Astrocyte of the hippocampus (primary cell): ENCODE results near the gene SSBP4.

ENCODE experiments used
- DNase-seq: peaks from one replicate; pipeline ENCODE4 v3.0.0; 2011; ENCODE audit warnings: low read depth, low spot score

Gene SSBP4

DNA sequence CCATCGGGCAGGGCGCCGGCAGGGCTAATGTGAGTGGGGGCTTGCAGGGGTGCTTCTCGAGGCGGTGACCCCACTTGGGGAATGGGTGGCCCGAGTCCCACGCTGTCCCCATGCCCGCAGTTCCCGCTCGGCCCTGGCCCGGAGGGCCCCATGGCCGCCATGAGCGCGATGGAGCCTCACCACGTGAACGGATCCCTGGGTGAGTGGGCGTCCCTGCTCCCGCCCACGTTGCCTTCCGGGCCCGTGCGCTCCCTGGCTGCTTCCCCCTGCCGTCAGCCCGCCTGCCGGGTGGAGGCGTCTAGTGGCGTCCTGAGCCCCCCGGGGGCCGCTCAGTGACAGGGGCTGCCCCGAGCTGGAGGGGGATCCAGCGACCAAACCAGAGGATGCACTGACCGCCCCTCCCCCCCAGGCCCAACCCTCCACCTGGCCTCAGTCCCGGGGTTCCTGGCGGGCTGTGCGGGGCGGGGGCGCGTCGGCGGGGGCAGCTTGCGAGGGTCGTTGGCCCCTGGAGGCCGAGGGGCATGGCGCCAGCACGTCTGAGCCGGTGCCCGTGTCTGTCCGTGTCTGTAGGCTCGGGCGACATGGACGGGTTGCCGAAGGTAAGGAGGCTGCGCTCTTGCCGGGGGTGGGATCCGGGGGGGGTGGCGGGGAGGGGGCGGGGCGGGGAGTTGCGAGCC lies 14.0 kb downstream of the SSBP4 start:
- peak; percentile 60 for DNase-seq

DNA sequence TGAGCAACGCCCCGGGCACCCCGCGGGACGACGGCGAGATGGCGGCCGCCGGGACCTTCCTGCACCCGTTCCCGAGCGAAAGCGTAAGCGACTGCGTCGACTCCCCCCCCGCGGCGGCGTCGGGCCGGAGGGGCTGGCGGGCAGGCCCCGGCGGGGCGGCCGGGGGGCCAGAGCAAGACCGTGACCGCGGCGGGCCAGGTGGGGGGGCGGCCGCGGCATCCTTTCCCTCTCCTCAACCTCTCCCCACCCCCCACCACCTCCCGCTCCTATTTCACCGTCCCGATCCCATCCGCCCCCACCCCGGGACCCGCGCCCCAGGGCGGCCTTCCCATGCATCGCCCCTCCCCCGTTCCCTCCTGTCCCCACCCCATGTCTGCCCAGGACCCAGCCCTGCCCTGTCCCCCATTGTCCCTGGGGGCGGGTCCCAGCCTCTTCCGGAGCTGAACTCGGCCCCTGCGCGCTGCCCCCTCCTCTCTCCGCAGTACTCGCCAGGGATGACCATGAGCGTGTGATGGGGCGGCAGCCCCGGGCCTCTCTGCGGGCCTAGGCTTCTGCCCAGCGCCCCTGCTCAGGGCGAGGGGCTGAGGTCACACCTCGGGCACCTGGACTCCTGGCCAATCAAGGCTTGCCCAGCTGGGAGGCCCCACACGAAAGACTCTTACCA lies 14.7 kb downstream of the SSBP4 start:
- peak; percentile 60 for DNase-seq

DNA sequence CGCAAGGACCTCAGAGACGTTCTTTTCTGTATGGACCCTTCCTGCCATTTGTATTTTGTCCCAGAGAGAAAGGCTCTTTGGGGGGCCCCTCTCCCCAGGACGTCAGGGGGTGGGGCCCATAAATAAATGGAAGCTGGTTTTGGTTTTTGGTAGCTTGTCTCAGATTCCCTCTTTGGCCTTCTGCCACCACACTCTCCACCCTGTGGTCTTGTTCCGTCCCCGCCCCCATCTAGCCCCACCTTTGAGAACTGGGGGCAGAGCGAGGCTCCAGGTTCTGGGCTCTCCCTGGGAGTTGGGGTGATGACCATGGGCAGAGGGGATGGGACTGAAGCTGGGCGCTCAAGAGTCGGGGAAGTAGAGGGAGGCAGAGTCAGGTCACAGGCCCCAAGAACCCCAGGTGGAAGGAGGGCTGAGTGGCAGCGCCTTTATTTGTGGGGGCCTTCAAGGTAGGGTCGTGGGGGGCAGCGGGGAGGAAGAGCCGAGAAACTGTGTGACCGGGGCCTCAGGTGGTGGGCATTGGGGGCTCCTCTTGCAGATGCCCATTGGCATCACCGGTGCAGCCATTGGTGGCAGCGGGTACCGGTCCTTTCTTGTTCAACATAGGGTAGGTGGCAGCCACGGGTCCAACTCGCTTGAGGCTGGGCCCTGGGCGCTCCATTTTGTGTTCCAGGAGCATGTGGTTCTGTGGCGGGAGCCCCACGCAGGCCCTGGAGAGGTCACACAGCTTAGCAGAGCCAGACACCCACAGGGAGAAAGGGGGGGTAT lies 15.4 kb downstream of the SSBP4 start:
- DNase-seq, result no peak

DNA sequence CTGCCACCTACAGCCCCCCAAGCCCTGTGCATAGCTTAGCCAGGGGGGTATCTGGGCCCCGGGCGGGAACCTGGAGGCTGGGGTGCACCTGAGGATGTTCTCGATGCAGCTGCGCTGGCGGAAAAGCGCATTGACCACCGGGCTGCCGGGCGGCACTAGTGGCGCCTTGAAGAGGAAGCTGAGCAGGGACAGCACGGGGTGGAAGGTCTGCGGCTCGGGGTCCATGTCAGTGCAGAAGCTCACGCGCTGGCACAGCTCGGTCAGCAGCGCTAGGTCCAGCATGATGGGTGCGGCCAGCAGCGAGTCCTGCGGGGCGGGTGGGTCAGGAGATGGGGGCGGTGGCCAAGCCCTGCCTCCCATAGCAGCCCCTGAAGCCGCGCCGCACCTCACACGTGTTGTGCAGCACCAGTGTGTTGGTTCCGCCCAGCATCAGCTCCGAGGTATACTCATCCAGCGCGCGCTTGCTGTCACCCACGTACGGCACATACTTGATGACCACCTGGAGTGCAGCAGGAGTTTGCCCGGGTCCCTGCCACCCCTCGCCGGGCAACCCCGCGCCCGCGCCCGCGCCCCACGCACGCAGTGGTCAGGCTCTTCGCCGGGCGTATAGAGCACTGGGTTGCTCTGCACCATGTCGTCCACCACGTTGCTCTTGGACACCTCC lies 16.1 kb downstream of the SSBP4 start:
- DNase-seq, result no peak

DNA sequence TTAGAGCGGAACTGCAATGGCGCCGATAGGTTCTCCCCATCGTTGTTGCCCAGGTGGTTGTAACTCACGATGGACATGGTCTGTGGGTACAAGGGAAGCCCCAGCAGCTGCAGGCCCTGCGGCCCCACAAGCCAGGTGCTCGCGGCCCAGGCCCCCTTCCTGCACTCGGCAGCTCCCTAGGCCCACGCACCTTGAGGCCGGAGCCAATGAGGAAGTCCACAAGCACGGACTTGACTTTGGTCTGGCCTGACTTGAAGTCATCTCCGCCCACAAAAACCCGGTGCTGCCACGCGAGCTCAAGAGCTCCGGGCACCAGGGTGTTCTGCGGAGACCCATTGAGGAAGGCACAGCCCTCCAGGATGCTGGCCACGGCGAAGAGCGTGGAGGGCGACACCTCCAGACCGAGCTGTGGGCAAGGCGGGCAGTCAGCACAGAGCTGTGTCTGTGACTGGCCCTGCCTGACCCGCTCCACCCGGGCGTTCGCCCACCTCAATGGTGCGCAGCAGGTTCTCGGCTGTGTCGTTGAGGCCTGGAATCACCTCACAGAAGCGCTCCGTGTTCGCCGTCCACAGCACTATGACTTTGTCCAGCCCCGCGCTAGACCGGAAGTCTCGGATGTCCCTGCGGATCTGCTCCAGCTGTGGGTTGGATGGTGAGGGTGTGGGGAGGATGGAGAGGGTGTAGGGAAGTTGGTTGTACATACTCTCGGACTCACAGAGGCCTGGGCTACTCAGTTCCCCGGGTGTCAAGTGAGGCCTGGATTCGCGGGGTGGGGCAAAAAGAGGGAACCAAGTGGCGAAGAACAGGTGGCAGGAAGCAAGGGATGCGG lies 16.9 kb downstream of the SSBP4 start:
- no peak for DNase-seq

DNA sequence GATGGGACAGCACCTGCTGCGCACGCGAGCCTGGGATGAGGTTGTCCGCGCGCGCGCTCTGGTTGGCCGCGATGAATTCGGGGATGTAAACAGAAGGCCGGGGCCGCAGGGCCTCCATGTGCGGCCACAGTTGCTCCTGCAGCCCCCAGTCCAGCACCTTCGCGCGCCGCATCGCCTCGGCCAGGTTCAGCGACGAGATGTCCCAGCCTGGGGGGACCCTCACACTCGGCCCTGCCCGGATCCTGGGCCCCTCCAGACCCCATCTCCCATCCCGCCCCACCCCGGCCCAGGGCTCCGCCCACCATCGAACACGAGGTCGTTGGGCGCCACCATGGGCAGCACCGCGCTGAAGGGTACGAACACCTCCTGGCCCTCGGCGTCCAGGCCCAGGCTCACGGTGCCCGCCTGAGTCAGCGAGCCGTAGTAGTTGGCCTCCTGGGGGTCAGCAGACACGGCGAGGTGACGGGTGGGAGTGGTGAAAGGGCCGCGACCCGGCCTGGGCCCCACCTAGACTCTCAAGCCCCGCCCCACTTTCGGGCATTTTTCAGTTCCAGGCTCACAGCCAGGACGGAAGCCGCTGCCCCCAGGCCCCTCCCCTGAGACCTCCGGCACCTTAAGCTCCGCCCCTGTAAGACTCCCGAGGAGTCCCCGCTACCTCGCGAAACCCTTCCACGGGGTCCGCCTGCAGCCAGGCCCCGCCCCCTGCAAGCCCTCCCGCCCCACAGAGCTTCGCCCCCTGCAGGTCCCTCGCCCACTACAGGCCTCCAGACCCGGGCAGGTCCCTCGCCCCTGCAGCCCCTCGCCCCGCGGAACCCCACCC lies 17.7 kb downstream of the SSBP4 start:
- DNase-seq, result peak; percentile 94

DNA sequence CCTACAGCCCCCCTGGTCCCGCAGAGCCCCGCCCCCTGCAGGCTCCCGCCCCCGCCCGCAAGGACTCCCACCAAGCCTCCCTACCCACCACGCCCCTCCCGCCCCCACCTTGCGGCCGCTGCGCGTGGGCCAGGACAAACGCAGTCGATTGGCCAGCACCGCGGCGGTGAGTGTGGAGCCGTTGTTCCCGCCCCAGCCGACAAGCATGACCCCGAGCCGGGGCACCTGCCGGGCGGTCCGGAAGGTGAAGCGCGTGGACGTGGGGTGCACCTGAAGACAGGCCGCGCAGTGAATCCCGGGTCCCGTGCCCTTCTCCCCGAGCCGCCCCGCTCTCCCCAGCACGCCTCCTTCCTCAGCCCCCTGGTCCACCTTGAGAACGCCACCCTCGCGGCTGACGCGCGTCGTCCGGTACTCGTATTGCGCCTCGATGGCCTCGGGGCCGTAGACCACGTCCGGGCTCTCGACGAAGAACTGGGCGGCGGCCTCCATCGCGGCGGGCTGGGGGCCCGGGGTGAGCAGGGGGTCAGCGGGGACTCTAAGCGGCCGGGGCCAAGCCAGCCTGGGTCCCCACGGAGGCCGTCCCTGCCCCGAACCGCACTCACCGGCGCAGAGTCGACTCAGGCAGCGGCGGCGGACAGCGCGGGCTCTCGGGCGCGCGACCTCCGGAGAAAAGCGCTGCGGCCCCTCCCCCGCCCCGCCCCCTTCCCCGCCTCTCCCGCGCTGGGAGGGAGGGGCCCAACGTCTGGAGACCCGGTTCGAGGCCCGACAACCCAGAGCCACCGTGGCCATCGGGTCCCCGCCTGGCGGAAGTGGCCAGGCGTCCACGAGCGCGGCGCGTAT lies 18.5 kb downstream of the SSBP4 start, which contains the start of gene ISYNA1:
Gene ISYNA1 (minus strand): TSS at position 643 of the 840 bp plus-strand sequence. CDS start 154 bp downstream, at position 489.
- DNase-seq, result peak; percentile 76

DNA sequence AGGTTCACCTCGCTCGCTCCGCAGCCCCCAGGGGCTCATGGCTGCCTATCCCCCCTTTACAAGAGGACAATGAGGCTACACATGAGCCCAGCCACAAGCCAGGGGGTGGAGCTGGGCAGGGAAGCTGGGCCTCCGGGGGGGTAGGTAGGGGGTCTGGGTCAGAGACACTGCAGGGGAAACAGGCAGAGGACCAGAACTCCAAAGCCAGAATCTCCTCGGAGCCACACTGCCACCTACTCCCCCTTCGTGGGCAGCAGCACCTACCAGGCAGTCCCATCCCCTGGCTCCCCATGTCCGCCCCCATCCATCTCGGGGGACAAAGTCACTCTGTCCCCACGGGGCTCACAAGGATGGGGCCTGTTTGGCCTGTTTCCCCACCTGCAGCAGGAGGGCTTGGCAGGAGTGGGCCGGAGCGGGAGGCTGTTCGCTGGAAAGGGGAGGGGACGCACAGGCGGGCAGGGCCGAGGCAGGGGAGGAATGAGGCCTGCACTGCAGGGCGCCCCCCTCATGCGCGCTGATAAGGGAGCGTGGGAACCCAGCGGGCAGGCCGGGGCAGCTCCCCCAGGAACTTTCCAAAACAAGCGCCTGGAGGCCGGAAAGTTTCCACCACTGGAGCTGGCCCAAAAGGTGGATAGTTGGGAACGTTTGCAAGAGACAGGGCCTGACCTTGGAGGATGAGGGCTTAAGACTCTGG lies 19.3 kb downstream of the SSBP4 start:
- DNase-seq, result peak; percentile 73

DNA sequence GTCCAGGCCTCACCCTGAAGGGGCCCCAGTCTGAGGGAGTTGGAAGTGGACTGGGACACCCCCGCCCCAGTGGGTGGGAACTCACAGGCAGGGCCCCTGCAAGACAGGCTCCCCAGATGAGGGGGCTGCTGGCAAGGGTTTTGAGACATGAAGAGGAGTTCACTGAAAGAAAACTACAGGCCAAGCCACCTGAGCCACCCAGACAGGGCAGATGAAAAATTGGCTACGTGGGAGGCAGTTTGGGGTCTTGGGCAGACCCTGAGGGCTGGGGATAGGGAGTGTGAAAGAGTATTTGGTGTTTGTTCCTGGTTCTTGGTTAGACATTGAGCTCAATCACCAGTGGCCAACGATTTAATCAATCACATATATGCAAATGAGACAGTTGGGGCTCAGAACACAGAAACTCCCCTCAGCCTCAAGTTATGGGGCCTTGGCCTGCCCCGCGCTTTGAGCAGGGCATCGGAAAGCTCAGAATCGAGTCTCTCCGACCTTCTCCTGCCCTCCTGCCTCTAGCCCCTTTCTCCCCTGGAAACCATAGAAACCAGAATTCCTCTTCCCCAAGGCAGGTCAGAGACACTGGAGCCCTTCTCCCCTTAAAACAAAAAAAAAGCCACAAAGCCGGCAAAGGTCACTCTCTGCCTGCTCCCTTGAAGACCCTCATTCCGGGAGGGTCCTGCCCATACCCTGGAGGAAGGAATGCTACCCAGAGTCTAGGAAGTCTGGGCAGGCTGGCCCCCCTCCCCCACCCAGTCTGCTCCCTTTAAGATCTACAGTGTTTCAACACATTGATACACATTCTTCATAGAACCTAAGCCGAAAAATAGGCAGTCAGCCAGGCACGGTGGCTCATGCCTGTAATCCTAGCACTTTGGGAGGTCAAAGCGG lies 20.1 kb downstream of the SSBP4 start:
- DNase-seq, result peak; percentile 79

DNA sequence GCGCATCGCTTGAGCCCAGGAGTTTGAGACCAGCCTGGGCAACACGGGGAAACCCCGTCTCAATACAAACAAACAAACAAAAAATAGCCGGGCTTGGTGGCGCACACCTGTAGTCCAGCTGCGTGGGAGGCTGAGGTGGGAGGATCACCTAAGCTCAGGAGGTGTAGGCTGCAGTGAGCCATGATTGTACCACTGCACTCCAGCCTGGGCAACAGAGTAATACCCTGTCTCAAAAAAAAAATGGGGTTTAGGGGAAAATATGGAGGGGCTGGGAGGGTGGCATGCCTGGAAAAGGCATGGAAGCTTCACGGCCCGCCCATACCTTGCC lies 20.7 kb downstream of the SSBP4 start:
- DNase-seq, result no peak

DNA sequence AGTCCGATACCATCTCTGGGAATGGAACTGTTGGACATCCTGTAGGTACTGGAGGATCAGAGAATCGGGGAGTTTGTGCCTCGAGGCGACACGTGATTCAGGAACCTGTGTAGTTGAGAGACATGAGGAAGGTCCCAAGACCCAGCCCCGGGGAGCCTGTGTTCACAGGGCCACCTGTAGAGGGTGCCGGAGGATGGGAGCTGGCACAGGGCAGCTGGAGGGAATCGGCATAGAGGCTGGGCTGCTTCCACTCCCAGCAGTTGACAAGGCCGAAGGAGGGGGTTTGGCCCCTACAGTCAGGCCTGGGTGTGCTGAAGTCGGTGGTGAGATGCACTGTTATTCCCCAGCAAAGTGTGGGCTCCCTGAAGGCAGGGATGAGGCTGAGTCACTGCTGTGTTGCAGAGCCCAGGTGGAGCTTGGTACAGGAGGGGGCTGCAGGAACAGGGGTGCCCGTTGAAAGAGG lies 21.2 kb downstream of the SSBP4 start:
- DNase-seq, result no peak

DNA sequence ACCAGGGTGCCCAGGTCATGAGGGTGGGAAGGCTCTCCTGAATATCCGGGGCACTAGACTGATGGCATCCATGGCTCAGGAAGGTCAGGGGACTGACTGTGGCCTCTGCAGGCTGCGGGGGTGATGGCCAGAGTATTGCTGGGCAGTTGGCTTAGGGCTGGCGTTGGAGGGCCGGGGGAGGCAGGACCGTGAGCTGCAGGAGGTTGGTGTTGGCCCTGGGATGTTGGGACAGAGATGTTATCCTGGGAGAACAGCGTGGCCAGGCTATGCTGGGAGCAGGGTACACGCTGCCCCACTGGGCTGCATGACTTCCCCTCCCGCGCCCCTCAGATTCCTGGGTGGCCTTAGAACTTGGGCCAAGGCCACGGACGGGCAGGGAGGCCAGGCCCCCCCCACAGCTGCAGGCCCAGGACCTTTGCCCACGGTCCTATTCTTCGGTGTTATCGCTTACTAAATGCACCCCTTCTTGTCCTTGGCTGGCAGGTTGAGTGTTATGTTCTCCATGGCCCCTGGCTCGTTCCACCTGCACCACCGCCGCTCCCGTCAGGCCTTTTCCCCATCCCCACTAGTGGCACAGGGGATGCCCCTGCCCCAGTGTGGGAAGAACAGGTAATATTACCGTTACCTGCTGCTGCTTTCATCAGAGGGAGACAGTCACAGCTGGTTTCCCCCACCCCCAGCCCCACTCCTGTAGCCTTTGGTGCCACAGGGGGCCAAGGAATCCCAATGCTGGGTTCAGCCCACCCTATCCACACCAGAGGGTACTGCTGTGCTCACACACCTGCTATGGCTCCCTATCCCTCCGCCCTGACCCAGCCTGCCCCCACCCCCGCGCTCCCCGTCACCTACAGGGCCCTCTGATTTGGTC lies 22.0 kb downstream of the SSBP4 start:
- DNase-seq, result no peak

DNA sequence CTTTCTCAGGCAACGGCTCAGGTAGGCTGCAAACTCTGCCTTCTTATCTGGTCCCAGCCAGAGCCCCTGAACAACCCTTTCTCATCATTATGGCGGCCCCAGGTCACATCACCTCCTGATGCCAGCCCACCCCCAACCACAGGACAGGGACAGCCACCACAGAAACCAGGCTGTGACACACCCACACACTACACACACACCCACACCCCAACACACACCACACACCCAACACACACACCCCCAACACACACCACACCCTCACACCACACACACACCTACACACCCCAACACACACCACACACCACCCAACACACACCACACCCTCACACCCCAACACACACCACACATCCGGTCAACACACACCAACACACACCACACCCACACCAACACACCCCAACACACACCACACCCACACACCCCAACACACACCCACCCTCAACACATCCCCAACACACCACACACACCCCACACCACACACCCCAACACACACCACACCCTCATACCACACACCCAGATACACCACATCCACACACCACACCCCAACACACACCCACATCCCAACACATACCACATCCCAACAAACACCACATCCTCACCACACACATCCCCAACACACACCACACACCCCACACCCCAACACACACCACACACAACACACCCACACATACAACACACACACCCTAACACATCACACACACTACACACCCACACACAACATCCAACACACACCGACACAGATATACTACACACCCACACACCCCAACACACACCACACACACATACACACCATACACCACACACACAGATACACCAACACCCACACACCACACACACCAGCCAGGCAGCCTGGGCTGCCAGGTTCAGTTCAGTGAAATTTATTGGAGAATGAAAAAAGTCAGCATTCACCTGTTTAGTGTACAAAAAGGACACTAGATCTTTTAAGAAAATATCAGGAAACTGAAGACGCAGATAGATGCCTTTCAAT lies 22.9 kb downstream of the SSBP4 start:
- DNase-seq, result no peak

DNA sequence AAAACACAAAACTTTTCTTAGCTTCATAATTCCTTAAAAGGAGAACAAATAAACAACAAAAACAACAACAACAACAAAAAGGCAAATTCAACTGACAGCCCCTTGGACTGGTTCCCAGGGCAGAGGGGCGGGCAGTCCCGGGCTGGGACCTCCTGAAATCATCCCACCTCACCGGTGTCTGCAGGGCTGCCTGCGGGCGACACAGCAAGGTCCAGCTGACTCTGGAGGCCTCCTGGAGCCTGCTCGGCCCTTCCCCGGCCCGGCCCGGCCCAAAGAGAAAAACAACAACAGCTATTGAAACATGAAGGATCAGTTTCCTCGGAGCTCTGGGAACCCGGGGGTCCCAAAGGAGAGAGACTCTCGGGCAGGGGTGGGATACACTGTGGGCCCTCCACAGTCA lies 23.7 kb downstream of the SSBP4 start:
- no peak for DNase-seq

DNA sequence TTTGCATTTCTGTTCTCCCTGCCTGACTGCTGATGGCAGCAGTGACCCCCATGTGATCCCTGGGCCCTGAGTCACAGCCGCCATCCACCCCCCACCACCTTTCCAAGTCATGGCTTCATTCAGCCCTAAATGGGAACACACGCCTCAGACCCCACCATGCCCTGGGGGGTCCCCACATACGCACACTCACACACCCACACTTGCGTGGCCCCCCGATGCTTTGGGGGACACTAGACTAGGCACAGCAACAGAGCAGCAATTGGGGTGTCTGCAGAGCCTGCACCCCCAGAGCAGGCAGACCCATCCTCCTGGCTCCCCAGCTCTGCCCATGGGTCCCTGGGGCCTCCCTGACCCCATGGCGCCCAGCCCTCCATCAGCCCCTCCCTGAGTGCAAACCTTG lies 24.2 kb downstream of the SSBP4 start:
- no peak for DNase-seq

DNA sequence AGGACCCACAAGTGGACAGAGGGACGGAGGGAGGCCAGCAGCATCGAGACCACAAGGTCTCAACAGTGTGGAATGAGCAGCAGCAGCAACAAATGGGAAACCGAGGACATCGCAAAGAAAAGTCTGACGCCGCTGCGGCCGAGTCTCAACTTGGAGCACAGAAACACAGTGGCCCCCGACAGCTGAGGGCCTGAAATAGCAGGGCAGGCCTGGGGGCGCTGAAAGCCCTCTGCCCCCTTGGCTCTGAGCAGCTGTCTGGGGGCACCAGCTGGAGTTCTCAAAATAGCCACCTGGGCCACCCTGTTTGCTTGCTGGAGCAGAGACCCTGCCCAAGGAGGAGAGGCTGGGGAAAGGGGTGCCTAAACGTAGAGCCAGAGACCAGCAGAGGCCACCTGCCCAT lies 24.6 kb downstream of the SSBP4 start:
- DNase-seq, result no peak
